ENCODE results near the gene GMCL1.
"Not testable (repeated sequence)": the region's sequence is repeated elsewhere in the genome, so short reads cannot be mapped to it uniquely, and the experiment has no call there.

The GMCL1 gene

DNA sequence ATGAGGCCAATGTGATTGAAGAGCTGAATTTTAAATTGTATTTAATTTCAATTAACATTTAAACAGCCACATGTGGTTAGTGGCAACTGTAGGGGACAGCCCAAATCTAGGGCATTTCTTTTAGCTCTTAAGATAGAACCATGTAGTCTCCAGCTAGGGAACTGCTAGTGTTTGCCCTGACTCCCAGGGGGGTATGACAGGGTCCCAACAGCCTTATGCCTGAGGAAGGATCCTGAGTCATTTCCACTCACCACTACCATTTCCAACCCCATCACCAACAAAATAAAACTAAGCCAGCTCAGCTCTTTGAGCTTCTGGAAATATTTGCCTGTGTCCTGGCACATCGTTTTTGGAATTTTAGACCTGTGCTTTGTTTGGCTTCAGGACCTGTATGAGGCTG is 13.7 kb upstream of the GMCL1 start:
- Histone ChIP-seq H3K4me3 (ENCODE audit: low read length) (no peak overlapping the region), H3K27me3 (ENCODE audit: control insufficient read depth, insufficient read depth, low read length) (no peaks in the 10 kb centered on the region), H3K9ac (ENCODE audit: low read length) (no peak overlapping the region), H3K36me3 (ENCODE audit: control insufficient read depth, insufficient read depth, low read length) (peaks cover 26% of the 10 kb centered on the region), H3K4me1 (ENCODE audit: control insufficient read depth, insufficient read depth, low read length) (no peaks in the 10 kb centered on the region), H3K27ac (ENCODE audit: low read depth, low read length) (no peak overlapping the region)

GRCh38 chr2:69816923-69817542 is 12.4 kb upstream of the GMCL1 start:
- Histone ChIP-seq H3K27ac (ENCODE audit: low read depth, low read length) (no peak overlapping the region), H3K27me3 (ENCODE audit: control insufficient read depth, insufficient read depth, low read length) (no peaks in the 10 kb centered on the region), H3K4me1 (ENCODE audit: control insufficient read depth, insufficient read depth, low read length) (no peaks in the 10 kb centered on the region), H3K36me3 (ENCODE audit: control insufficient read depth, insufficient read depth, low read length) (peaks cover 25% of the 10 kb centered on the region), H3K4me3 (ENCODE audit: low read length) (no peak overlapping the region), H3K9ac (ENCODE audit: low read length) (no peak overlapping the region)

- H3K4me3 ChIP-seq (ENCODE audit: low read length), result no peak overlapping the region
- no peaks in the 10 kb centered on the region for H3K27me3 ChIP-seq (ENCODE audit: control insufficient read depth, insufficient read depth, low read length)
- H3K27ac ChIP-seq (ENCODE audit: low read depth, low read length), result no peak overlapping the region
- no peak overlapping the region for H3K9ac ChIP-seq (ENCODE audit: low read length)
- H3K4me1 ChIP-seq (ENCODE audit: control insufficient read depth, insufficient read depth, low read length), result no peaks in the 10 kb centered on the region
- peaks cover 18% of the 10 kb centered on the region for H3K36me3 ChIP-seq (ENCODE audit: control insufficient read depth, insufficient read depth, low read length)
Observed at GRCh38 chr2:69817729-69818501, 11.5 kb upstream of the GMCL1 start.

- H3K4me1 ChIP-seq (ENCODE audit: control insufficient read depth, insufficient read depth, low read length), result peaks cover 4% of the 10 kb centered on the region
- no peak overlapping the region for H3K9ac ChIP-seq (ENCODE audit: low read length)
- H3K27ac ChIP-seq (ENCODE audit: low read depth, low read length), result no peak overlapping the region
- no peak overlapping the region for H3K4me3 ChIP-seq (ENCODE audit: low read length)
- no peaks in the 10 kb centered on the region for H3K27me3 ChIP-seq (ENCODE audit: control insufficient read depth, insufficient read depth, low read length)
- H3K36me3 ChIP-seq (ENCODE audit: control insufficient read depth, insufficient read depth, low read length), result no peaks in the 10 kb centered on the region
Observed at GRCh38 chr2:69827796-69828540, 1.5 kb upstream of the GMCL1 start.

GRCh38 chr2:69828938-69829255 is 563 bp upstream of the GMCL1 start:
- Histone ChIP-seq H3K36me3 (ENCODE audit: control insufficient read depth, insufficient read depth, low read length) (no peaks in the 10 kb centered on the region), H3K27me3 (ENCODE audit: control insufficient read depth, insufficient read depth, low read length) (no peaks in the 10 kb centered on the region), H3K4me1 (ENCODE audit: control insufficient read depth, insufficient read depth, low read length) (peaks cover 4% of the 10 kb centered on the region), H3K27ac (ENCODE audit: low read depth, low read length) (peak overlapping the region; percentile 99), H3K9ac (ENCODE audit: low read length) (peak overlapping the region; percentile 86), H3K4me3 (ENCODE audit: low read length) (peak overlapping the region; percentile 76)

DNA sequence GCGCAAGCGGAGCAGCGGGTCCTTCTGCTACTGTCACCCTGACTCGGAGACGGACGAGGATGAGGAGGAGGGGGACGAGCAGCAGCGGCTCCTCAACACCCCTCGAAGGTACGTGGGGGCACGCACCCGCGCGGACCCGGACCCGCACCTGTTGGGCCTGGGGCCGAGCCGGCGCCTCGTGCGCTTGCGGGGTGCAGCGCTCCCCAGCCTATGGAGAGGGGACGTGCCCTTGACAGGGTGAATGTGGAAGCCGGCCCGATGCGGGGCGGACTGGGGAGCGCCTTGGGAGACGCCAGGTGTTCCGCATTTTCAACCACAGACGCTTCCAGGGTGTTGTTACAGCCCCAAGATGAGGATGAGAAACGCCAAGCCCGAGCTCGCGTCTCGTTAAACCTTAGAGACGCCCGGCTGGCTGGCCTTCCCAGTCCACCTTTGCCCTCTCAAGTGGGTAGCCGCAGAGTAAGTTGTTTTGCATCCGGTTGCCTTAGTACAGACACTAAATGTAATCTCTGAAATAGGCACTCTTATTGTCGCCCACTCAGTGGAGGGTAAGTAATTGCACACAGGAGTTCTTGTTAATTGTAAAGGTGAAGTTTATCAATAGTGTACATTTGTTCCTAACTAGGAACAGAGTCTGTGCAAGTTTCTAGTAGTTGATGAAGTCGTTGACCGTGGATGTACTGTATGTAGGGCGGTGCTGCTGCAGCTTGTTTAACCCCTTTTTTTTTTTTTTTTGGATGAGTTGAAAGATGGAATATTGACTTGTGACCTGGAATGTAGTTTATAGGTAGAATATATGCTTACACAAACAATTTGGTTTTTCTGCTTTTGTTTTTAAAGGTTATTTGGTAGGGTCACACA is 815 bp downstream of the GMCL1 start:
- H3K9ac ChIP-seq (ENCODE audit: low read length), result peak overlapping the region; percentile 42
- H3K27me3 ChIP-seq (ENCODE audit: control insufficient read depth, insufficient read depth, low read length), result no peaks in the 10 kb centered on the region
- peak overlapping the region; percentile 99 for H3K27ac ChIP-seq (ENCODE audit: low read depth, low read length)
- peak overlapping the region; percentile 76 for H3K4me3 ChIP-seq (ENCODE audit: low read length)
- peaks cover 4% of the 10 kb centered on the region for H3K4me1 ChIP-seq (ENCODE audit: control insufficient read depth, insufficient read depth, low read length)
- no peaks in the 10 kb centered on the region for H3K36me3 ChIP-seq (ENCODE audit: control insufficient read depth, insufficient read depth, low read length)

DNA sequence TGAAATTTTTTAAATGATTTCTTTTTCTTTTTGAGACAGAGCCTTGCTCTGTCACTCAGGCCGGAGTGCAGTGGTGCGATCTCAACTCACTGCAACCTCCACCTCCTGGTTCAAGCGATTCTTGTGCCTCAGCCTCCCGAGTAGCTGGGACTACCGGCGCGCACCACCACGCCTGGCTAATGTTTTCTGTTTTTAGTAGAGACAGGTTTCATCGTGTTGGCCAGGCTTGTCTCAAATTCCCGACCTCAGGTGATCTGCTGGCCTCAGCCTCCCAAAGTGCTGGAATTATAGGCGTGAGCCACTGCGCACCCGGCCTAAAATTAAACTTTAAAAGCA is 1.4 kb downstream of the GMCL1 start:
- H3K4me1 ChIP-seq (ENCODE audit: control insufficient read depth, insufficient read depth, low read length); H3K9ac ChIP-seq (ENCODE audit: low read length); H3K36me3 ChIP-seq (ENCODE audit: control insufficient read depth, insufficient read depth, low read length); H3K27ac ChIP-seq (ENCODE audit: low read depth, low read length); H3K27me3 ChIP-seq (ENCODE audit: control insufficient read depth, insufficient read depth, low read length): not testable (repeated sequence)
- peak overlapping the region; percentile 76 for H3K4me3 ChIP-seq (ENCODE audit: low read length)

DNA sequence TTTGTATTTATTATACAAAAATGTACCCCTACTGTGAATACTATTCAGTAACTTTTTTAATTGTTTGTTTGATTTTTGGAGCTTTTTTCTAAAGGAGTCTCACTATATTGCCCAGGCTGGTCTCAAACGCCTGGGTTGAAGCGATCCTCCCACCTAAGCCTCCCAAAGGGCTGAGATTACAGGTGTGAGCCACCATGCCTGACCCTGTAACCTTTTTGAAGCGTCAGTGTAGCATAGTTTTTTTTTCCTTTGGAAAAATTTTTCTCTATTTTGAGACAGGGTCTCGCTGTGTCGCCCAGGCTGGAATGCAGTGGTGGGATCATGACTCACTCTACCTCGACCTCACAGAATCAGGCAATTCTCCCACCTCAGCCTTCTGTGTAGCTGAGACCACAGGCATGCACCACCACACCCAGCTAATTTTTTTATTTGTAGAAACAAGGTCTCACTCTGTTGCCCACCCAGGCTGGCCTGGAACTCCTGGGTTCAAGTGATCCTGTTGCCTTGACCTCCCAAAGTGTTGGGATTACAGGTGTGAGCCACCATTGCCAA is 2.0 kb downstream of the GMCL1 start:
- peaks cover 4% of the 10 kb centered on the region for H3K4me1 ChIP-seq (ENCODE audit: control insufficient read depth, insufficient read depth, low read length)
- no peak overlapping the region for H3K27ac ChIP-seq (ENCODE audit: low read depth, low read length)
- no peak overlapping the region for H3K4me3 ChIP-seq (ENCODE audit: low read length)
- H3K27me3 ChIP-seq (ENCODE audit: control insufficient read depth, insufficient read depth, low read length), result no peaks in the 10 kb centered on the region
- H3K36me3 ChIP-seq (ENCODE audit: control insufficient read depth, insufficient read depth, low read length), result no peaks in the 10 kb centered on the region
- no peak overlapping the region for H3K9ac ChIP-seq (ENCODE audit: low read length)

- H3K4me1 ChIP-seq (ENCODE audit: control insufficient read depth, insufficient read depth, low read length), result peaks cover 4% of the 10 kb centered on the region
- H3K36me3 ChIP-seq (ENCODE audit: control insufficient read depth, insufficient read depth, low read length), result no peaks in the 10 kb centered on the region
- no peak overlapping the region for H3K27ac ChIP-seq (ENCODE audit: low read depth, low read length)
- no peaks in the 10 kb centered on the region for H3K27me3 ChIP-seq (ENCODE audit: control insufficient read depth, insufficient read depth, low read length)
- no peak overlapping the region for H3K9ac ChIP-seq (ENCODE audit: low read length)
- no peak overlapping the region for H3K4me3 ChIP-seq (ENCODE audit: low read length)
Observed at GRCh38 chr2:69833752-69834151, 4.3 kb downstream of the GMCL1 start.

GRCh38 chr2:69835666-69836065 is 6.2 kb downstream of the GMCL1 start:
- Histone ChIP-seq H3K27ac (ENCODE audit: low read depth, low read length) (no peak overlapping the region), H3K4me3 (ENCODE audit: low read length) (no peak overlapping the region), H3K36me3 (ENCODE audit: control insufficient read depth, insufficient read depth, low read length) (no peaks in the 10 kb centered on the region), H3K27me3 (ENCODE audit: control insufficient read depth, insufficient read depth, low read length) (no peaks in the 10 kb centered on the region), H3K4me1 (ENCODE audit: control insufficient read depth, insufficient read depth, low read length) (no peaks in the 10 kb centered on the region), H3K9ac (ENCODE audit: low read length) (no peak overlapping the region)

DNA sequence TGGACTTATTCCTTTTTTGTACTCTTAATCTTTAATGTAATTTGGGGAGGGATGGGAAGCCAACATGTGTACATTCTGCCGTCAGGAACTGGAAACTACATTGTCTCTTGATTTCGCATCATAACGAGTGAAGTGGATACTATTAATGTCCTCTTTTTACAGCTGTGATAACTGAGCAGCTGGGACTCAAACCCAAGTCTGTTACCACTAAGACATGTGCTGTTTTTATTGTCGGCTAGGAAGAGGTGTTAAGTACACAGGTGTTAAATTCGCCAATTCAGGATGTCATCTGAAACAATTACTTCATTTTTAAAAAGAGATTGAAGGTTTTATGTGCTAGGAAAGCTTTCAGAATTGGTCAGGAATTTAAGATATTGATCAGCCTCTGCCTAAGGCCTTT is 6.9 kb downstream of the GMCL1 start:
- Histone ChIP-seq H3K4me3 (ENCODE audit: low read length) (no peak overlapping the region), H3K9ac (ENCODE audit: low read length) (no peak overlapping the region), H3K36me3 (ENCODE audit: control insufficient read depth, insufficient read depth, low read length) (no peaks in the 10 kb centered on the region), H3K27ac (ENCODE audit: low read depth, low read length) (no peak overlapping the region), H3K27me3 (ENCODE audit: control insufficient read depth, insufficient read depth, low read length) (no peaks in the 10 kb centered on the region), H3K4me1 (ENCODE audit: control insufficient read depth, insufficient read depth, low read length) (no peaks in the 10 kb centered on the region)

- no peak overlapping the region for H3K27ac ChIP-seq (ENCODE audit: low read depth, low read length)
- H3K9ac ChIP-seq (ENCODE audit: low read length), result no peak overlapping the region
- no peak overlapping the region for H3K4me3 ChIP-seq (ENCODE audit: low read length)
- H3K27me3 ChIP-seq (ENCODE audit: control insufficient read depth, insufficient read depth, low read length), result no peaks in the 10 kb centered on the region
- H3K36me3 ChIP-seq (ENCODE audit: control insufficient read depth, insufficient read depth, low read length), result no peaks in the 10 kb centered on the region
- H3K4me1 ChIP-seq (ENCODE audit: control insufficient read depth, insufficient read depth, low read length), result no peaks in the 10 kb centered on the region
Observed at GRCh38 chr2:69837533-69837932, 8.1 kb downstream of the GMCL1 start.
